CD4-positive, alpha-beta T cell treated with Interleukin-10 for 1 hour (primary cell): ENCODE data around the gene ARHGAP40.

Source experiments
- DNase-seq: peaks from one replicate; pipeline ENCODE4 v3.0.0-alpha.2; 2020

ARHGAP40 gene

DNA sequence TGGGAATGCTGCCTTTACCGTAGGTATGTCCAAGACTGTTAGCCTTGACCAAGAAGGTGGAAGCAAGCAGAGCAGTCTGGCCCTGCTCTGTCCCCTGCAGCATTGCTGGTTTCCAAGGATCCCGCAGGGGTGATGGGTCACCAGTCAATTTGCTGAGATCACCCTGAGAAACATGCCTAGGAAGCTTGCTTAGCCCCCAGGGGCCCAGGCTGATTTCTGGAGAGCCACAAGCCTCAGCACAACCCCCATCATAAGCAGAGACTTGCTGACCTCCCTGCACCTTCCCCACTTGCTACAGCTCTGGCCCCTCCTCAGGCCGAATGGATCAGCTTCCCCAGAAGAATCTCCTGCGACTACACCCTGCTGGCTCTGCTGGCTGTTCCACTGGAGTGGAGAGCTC is 21.5 kb downstream of the ARHGAP40 start:
- no peak for DNase-seq

DNA sequence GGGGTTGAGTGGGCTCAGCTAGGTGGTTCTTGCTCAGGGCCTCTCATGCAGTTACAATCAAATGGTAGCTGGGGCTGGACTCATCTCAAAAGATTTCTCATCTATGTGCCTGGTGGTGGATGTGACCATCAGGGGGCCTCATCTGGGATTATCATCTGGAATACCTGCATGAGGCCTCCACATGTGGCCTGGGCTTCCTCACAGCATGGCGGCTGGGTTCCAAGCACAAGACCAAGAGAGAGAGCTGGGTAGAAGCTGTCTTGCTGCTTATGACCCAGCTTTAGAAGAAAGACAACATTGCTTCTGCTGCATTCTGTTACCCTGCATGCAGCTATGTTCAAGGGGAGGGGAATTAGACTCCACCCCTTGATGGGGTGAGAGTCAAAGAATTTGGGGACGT is 22.5 kb downstream of the ARHGAP40 start:
- DNase-seq: no peak

DNA sequence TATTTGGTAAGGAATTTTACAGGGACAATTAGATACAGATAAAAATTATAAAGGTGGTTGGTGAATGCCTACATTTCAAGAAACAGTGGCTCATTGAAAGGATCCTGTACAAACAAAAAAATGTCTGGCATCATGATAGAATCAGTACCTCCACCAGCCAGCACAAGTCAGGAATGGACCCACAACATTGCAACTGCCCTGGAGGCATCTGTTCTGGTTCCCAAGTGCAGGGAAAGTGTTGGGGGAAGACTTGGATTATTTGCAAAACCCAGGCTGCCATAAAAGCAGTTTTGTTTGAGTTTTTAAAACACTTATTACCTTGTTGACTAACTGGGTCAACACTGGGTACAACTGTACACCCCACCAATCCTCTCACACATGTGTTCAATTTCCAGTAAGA is 24.3 kb downstream of the ARHGAP40 start:
- no peak for DNase-seq

DNA sequence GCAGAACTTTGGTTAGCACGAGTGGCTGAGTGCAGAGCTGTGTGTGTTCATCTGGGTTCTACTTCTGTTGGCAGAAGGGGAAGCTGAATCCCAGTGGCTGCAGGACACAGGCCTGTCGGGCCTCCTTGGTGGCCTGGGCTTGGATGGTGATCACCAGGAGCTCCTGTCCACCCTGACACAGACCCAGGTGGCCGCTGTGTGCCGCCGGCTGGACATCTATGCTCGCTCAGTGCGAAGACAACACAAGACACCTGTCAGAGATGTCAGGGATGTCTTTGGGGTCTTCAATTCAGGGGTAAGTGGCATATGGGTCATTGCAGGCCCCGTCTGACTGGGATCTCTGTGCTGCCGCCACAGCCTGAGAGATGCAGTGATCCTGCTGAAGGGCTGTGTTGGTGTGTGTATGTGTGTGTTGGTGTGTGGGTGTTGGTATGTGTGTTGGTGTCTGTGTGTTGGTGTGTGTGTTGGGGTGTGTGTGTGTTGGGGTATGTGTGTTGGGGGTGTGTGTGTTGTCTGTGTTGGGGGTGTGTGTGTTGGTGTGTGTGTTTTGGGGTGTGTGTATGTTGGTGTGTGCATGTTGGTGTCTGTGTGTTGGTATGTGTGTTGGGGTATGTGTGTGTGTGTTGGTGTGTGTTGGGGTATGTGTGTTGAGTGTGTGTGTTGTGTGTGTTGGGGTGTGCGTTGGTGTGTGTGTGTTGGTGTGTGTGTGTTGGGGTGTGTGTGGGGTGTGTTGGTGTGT is 25.5 kb downstream of the ARHGAP40 start:
- DNase-seq: no peak

DNA sequence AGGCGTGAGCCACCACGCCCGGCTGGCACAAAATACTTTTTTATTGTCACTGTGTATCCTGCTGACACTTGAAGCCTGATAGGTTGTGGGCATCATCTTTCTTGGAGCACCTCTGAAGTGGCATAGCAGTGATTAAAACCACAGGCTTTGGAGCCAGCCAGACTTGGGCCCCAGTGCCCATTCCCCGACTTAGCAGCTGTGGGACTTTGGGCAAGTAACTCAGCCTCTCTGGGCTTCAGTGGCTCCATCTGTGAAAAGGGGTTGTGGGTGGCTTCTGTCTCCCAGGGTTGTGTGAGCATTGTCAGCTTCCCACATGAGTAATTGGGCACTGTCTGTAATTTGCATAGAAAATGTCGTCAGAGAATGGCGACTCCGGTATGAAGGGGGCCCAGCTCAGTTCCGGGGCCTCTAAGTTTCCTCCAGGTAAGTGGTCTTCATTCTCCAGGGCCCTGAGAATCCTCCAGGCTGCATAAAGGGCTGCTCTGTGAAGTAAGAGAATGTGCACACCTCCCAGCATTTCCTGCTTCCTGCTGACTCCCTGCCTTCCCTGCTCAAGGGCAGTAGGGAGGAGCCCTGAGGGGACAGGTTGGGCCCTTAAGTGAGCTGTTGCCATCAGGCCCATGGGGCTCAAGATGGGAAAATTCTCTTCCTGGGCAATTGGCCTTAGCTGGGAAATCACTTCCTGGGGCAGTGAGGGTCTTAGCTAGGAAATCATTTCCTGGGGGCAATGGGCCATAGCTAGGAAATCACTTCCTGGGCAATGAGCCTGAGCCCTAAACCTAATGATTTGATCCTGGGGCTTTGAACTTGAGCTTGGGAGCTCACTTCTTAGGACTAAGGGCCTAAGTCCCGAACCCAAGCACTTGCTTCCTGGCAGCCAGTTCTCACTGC is 27.2 kb downstream of the ARHGAP40 start:
- DNase-seq: no peak

DNA sequence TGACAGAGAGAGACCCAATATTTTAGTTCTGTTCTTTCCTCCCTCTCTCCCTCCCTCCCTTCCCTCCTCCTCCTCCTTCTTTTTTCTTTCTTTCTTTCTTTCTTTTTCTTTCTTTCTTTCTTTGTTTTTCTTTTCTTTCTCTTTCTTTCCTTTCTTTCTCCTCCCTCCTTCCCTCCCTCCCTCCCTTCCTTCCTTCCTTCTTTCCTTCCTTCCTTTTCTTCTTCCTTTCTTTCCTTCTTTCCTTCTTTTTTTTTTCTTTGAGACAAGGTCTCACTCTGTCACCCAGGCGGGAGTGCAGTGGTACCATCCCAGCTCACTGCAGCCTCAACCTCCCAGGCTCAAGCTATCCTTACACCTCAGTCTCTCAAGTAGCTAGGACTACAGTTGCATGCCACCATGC is 28.4 kb downstream of the ARHGAP40 start:
- DNase-seq: no peak

DNA sequence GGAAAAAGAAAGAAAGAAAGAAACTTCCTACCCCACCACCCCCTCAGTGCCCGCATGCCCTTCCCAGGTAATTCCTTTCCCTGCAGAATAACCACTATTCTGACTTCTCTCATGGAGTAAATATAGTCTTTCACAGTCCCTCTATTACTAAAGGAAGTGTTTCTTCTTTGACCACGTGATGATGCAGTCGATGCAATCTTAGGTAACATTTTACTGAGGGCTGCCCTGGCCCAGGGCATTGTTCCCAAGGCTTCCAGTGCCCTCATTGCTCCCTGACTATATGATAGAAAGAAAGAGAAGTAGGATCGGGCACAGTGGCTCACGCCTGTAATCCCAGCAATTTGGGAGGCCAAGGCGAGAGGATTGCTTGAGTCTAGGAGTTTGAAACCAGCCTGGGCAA is 29.1 kb downstream of the ARHGAP40 start:
- DNase-seq: no peak

DNA sequence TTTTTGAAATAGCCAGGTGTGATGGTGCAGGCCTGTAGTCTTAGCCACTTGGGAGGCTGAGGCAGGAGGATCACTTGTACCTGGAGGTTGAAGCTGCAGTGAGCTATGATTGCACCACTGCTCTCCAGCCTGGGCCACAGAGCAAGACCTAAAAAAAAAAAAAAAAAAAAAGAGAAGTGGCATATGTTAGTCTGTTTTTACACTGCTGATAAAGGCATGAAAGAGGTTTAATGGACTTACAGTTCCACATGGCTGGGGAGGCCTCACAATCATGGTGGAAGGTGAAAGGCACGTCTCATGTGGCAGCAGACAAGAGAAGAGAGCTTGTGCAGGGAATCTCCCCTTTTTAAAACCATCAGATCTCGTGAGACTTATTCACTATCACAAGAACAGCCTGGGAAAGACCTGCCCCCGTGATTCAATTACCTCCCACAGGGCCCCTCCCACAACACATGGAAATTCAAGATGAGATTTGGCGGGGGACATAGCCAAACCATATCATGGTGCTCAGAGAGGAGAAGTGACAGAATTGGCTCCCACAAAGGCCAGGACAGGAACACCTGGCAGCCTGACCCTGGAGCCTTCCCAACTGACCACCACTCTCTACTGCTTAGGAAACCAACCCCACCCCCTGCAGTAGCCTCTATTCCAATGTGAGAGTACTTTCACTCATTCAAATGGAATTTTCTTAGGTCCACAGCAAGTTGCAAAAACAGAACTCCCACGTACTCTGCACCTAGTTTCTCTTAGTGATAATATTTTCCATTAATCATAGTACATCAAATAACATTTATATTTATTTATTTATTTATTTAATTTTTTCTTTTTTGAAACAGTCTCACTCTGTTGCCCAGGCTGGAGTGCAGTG is 29.8 kb downstream of the ARHGAP40 start:
- DNase-seq: no peak

DNA sequence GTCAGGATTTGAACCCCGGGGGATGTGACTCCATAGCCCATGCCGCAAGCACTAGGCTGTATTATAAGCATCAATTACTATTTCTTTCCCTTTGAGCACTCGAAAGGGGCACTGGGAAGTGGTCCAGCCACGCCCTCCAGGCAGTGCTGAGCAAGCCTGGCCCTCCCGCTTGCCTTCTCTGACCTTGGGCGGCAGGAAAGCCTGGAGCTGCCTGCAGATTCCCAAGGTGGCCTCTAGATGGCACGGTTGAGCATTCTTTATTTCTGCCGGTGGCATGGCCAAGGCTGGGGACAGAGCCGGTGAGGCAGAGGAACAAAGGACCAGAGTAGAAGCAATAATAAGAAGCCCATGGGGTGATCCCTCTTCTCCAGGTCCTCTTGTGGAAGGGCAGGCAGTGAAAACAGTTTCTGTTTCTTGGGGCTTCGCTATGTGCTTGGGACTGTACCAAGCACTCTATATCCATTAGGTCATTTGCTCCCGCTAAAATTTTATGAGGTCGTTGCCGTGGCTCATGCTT is 32.0 kb downstream of the ARHGAP40 start:
- peak; percentile 67 for DNase-seq

DNA sequence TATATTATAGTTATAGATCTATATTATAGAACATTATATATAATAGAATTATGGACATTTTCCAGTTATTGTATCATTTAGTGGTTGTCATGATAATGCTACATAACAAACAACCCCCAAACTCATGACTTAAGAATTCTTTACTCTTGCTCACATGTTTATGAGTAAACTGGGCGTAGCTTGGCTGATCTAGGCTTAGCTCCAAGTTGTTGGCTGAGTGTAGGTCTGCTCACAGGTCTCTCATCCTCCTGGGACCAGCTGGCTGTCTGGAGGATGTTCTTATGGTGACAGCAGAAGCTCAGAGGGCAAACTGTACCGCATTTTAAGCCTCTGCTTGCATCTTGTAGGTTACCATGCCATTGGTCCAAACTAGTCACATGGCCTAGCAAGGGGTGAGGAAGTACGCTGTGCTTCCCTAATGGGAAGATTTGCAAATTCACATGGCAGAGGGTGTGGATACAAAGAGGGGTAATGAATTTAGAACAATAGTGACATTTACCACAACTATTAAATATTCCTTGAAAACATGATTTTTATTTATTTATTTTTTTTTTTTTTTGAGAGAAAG is 34.2 kb downstream of the ARHGAP40 start:
- no peak for DNase-seq

DNA sequence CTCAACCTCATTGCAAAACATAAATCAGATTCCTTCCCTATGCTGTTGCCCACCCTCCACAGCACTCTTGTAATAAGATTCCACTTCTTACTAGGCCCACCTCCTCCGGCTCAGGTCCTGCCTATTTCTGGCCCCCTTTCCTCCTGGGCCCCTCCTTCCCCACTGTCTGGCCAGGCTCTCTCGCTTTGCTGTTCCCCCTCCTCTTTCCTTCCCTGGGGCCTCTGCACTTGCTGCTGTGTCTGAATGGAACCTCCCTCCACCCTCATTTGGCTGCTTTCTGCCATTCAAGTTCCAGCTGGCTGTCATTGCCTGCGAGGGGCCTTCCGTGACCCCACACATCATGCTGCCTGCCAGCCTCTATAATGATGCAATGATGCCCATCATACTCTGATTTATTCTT is 38.9 kb downstream of the ARHGAP40 start:
- DNase-seq: no peak

DNA sequence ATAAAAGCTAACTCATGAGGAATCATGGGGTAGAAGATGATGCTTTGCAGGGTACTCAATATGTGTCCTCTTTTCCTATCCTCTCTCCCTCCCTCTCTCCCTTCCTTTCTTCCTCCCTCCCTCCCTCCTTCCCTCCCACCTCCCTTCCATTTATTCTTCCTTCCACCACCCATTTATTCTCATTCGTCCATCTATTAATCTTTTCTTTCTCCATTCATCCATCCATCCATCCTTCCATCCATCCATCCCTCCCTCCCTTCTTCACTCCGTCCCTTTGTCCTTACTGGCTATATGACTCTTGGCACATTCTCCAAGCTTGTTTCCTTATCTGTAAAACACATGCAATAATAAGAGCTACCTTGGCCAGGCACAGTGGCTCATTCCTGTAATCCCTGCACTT is 40.9 kb downstream of the ARHGAP40 start:
- DNase-seq: no peak

DNA sequence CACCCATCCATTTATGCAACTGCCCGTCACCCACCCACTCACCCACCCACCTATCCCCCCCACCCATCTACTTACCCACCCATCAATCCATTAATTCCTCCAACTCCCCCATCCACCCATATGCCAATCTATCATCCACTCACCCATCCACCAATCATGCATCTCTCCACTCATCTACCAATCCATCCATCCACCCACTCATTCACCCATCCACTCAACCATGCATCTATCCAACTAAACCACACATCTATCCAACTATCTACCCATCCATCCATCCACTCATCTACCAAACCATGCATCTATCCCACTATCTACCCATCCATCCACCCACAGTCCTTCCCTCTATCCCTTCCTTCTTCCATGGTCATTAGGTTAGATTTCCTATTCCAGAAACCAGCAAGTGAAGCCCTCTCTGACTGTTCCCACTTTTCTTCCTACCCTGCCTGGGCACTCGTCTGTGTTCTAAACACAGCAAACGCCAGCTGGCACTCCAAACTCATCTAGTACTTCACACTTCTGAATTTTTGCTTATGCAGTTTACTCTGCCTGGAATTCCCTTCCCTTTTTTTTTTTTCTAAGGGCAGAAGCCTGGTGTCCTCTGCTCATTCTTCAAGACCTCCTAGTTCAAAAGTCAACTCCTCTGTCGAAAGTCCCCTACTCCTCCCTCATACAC is 43.1 kb downstream of the ARHGAP40 start:
- DNase-seq: no peak

DNA sequence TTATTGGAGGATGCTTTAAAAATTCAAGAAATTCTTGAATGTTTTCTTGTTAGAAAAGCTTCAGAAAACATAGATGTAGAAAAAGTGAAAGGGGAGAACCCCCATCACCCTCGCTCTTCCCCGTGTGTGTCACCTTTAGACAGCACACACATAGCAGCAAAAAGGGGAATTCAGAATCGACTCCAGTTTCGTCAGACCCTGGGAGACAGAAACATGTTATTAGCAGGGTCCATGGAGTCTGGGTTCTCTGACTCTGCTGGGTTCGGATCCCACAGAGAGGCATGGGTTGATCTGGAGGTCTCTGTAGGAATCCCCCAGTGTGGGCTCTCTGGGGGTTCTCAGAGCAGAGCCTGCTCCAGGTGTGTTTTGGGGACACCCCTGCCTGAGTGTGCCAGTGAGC is 43.7 kb downstream of the ARHGAP40 start:
- DNase-seq: no peak

DNA sequence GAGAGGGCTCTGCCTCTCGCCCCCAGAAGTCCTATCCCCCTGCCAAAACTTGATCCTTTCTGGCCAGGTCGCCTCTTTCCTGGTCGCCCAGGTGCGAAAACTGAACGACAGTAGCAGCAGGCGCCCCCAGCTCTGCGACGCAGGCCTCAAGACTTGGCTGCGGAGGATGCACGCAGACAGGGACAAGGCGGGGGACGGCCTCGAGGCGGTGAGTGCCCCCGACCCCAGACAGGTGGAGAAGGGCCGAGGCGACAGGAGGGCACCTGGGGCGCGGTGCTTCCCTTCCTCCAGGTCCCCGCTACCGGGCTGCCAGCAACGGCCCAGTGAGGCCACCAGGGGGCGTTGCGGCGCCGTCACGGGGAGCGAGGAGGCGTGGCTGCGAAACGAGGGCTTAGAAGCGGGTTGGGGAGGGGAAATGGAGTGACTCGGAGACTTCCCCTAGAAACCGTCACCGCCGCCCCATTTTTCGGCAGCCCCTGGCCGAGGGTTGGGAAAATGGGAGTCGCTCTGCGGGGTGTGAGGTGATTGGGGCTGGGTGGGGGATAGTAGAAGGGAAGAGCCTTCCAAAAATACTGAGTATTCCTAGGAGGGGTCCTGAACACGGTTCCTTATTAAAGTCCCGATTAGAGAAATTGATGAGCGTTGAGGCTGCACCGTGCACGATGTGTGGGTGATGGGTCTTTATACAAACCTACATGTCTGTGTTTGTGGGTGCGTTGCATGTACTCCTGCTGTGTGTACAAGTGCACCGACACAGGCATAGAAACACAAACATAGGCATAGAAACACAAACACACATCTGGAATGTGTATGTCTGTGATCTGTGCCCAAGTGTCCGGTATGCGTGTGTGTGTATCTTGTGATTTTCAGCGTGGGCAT is 44.6 kb downstream of the ARHGAP40 start:
- DNase-seq: peak; percentile 91

DNA sequence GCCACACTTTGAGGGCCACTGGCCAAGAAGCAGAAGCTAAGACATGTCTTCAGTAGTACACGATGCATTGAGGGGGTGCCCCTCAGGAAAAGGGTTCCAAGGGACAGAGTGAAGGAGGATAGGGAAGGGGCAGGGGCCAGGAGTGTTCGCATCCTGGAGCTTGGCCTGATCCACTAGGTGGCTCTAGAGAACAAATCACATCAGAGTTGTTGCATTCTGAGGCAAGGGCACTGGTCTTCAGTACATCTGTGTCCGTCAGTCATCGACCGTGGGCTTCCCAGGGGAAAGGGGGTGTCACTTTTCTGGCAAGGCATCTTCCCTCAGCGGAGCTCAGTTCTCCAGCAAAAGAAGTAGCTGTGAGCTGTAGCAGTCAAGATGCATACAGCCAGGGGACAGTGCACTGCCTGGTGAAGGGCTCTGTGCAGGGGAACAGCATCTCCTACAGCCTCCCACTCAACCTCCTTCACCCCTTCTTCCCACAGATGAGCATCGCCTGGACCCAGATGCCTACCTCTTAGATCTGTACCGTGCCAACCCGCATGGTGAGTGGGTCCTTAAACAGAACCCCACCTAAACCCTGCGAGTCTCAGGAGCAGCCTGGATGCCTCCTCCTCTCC is 47.8 kb downstream of the ARHGAP40 start:
- no peak for DNase-seq

DNA sequence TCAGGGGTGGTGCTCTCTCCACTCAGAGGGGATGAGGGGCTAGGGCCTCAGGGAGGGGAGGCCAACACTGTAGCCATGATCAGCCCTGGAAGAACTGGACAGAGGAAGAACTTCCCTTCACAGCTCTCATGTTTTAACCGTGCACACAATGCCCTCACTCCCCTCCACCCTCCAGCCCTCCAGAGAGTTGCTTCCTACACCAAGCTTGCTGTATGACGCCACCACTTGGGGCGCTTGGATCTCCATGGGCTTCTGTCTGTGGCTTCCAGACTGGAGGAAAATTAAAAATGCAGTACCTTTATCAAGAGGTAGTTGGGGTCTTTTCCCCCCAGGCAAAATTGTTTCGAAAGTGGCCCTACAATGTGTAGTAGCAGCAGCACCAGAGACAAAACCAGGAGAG is 48.4 kb downstream of the ARHGAP40 start:
- no peak for DNase-seq

DNA sequence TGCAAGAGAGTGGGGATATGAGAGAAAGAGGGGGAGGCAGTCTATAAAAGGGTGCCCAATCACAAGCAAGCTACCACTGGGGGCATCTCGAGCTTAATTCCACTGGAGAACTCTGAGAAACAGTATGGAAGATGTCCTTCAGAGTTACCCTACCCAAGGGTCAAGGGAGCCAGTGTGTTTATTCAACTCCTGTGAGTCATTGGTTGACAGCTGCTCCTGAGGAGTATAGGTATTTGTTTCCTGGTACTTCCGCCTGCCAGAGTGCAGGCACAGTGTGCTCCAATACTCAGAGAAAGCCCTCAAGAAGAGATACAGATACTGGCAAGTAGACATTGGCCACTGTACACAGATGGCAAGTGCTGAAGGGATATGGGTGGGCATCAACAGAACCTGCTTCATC is 49.5 kb downstream of the ARHGAP40 start:
- DNase-seq: no peak

DNA sequence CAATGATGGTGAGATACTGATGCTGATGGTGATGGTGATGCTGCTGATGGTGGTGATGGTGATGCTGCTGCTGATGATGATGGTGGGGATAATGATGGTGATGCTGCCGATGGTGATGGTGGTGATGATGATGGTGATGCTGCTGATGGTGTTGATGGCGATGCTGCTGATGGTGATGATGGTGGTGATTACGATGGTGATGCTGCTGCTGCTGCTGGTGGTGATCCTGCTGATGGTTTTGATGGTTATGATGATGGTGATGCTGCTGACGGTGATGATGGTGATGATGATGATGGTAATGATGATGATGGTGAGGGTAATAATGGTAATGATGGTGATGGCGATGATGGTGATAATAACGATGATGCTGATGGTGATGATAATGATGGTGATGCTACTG is 50.0 kb downstream of the ARHGAP40 start:
- DNase-seq: no peak

DNA sequence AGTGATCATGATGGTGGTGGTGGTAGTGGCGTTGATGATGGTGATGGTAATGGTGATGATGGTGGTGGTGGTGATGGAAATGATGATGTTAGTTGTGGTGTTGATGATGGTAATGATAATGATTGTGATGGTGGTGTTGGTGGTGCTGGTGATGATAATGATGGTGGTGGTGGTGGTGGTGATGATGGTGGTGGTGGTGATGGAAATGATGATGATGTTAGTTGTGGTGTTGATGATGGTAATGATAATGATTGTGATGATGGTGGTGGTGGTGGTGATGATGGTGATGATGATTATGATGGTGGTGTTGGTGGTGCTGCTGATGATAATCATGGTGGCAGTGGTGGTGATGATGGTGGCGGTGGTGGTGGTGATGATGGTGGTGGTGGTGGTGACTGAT is 51.4 kb downstream of the ARHGAP40 start:
- no peak for DNase-seq

DNA sequence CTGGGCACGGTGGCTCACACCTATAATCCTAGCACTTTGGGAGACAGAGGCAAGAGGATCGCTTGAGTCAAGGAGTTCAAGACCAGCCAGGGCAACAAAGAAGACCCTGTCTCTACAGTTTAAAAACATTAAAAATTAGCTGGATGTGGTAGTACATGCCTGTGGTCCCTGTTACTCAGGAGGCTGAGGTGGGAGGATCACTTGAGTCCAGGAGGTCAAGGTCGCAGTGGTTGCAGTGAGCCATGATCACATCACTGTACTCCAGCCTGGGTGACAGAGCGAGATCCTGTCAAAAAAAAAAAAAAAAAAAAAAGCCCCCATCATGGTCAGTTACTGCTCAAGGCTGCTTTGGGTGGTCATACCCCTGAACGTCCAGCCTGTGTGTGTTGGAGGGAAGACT is 55.8 kb downstream of the ARHGAP40 start:
- DNase-seq: no peak
